Measurements from ENCODE around the gene ATP8B3.

DNA sequence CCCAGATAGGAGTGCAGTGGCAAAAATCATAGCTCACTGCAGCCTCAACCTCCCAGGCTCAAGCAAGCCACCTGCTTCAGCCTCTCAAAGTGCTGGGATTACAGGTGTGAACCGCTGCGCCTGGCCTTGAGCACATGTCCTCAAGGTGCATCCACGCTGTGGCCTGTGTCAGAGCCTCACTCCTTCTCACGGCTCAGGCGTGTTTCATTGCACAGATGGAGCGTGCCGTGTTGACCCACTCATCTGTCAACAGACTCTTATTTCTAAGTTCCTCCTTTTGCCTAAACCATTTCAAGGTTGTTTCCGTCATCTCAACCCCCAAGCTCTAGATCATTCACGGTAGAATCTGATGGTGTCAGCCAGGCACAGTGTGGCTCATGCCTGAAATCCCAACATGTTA is 28.2 kb downstream of the ATP8B3 start:
- TF ChIP-seq, protein P1, sequence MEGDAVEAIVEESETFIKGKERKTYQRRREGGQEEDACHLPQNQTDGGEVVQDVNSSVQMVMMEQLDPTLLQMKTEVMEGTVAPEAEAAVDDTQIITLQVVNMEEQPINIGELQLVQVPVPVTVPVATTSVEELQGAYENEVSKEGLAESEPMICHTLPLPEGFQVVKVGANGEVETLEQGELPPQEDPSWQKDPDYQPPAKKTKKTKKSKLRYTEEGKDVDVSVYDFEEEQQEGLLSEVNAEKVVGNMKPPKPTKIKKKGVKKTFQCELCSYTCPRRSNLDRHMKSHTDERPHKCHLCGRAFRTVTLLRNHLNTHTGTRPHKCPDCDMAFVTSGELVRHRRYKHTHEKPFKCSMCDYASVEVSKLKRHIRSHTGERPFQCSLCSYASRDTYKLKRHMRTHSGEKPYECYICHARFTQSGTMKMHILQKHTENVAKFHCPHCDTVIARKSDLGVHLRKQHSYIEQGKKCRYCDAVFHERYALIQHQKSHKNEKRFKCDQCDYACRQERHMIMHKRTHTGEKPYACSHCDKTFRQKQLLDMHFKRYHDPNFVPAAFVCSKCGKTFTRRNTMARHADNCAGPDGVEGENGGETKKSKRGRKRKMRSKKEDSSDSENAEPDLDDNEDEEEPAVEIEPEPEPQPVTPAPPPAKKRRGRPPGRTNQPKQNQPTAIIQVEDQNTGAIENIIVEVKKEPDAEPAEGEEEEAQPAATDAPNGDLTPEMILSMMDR (IDR thresholded peaks at IDR 0.05), result no peak
- no peak for TF ChIP-seq POLR2A (IDR thresholded peaks at IDR 0.05)
